Stomach (tissue), 9 donors: ENCODE data around the gene MOB3C. TPM values are rescaled to one million over a fixed set of nuclear protein-coding genes. Genes with fewer than 3 reads are reported as not detected.

ENCODE experiments used
- DNase-seq, 2 donors: peaks; one replicate each; pipeline versions ENCODE4 v3.0.0 to v3.0.0-alpha.2; 2013 to 2019
- H3K27ac ChIP-seq, 5 donors: fragments of 200-600 bp in 4 of 5; sonication (generic) in 4 of 5; one replicate each; pipeline ENCODE4 v1.5.1; 2013 to 2019; ENCODE audit warnings: mild to moderate bottlenecking in 1 of 5, moderate library complexity in 1 of 5
- H3K27me3 ChIP-seq, 3 donors: fragments of 200-600 bp; sonication (generic); one replicate each; pipeline ENCODE4 v1.5.1; 2017 to 2019; ENCODE audit warnings: mixed run types in 1 of 3
- H3K36me3 ChIP-seq, 4 donors: fragments of 200-600 bp; sonication (generic); 1 replicate in 3 of 4; 2 replicates in 1 of 4; pipeline ENCODE4 v1.5.1; 2016 to 2019
- H3K4me1 ChIP-seq, 4 donors: fragments of 200-600 bp; sonication (generic); one replicate each; pipeline ENCODE4 v1.5.1; 2016 to 2019
- H3K4me3 ChIP-seq, 4 donors: fragments of 200-600 bp; sonication (generic) in 3 of 4; one replicate each; pipeline ENCODE4 v1.5.1; 2016 to 2019; ENCODE audit warnings: mild to moderate bottlenecking in 1 of 4
- H3K9me3 ChIP-seq, 4 donors: fragments of 200-600 bp; sonication (generic); one replicate each; pipeline ENCODE4 v1.5.1; 2016 to 2019
- EP300 ChIP-seq: sonication (generic); formaldehyde crosslinking; IDR thresholded peaks from one replicate; pipeline ENCODE4 v1.6.1; 2017; ENCODE audit warnings: antibody characterized with exemption
- POLR2A ChIP-seq, 4 donors: fragments of 450-650 bp; IDR thresholded peaks; one replicate each; pipeline ENCODE4 v1.6.1; 2016; ENCODE audit warnings: antibody characterized with exemption in 4 of 4, control low read depth in 2 of 4, mild to moderate bottlenecking in 1 of 4, moderate library complexity in 1 of 4
- POLR2AphosphoS5 ChIP-seq, 3 donors: sonication (generic); formaldehyde crosslinking; IDR thresholded peaks; one replicate each; pipeline ENCODE4 v1.6.1; 2016; ENCODE audit warnings: antibody characterized with exemption in 3 of 3
- WGBS, 5 donors: extraction: QIAGEN DNeasy Blood & Tissue Kit in 3 of 5; methylation state at CpG; one replicate each; pipeline versions ENCODE4 v1.1.5 to v1.1.7; 2013 to 2018; 5-methylcytosine and 5-hydroxymethylcytosine counted together
- intact Hi-C: fragments of 100-400 bp; cut with DNase I; formaldehyde crosslinking; loops from one replicate; pipeline ENCODE4 v1.15.1; 2023; ENCODE audit warnings: low total_unique reads
- polyA plus RNA-seq, 3 donors: library from polyadenylated mRNA; stranded (reverse); fragments of 200-250 nt; gene quantifications; one replicate each; pipeline ENCODE4 v1.2.3, GENCODE V29; 2013
- total RNA-seq, 5 donors: library from RNA; depleted of rRNA; stranded (reverse); fragments of >200 nt; gene quantifications; one replicate each; pipeline versions ENCODE4 v1.1.0 to v1.2.3, GENCODE V29; 2014 to 2016
- TF ChIP-seq, protein P1 (sequence below), 7 experiments: fragments of 450-650 bp in 4 of 7; fragments of 200-600 bp in 3 of 7; sonication (generic) in 3 of 7; IDR thresholded peaks; one replicate each; pipeline ENCODE4 v1.5.1; 2016 to 2019; ENCODE audit warnings: antibody characterized with exemption in 7 of 7, control low read depth in 2 of 7, mild to moderate bottlenecking in 1 of 7
- donor health status: healthy with polysubstance abuse.
- donor health status: Bipolar disorder and iron deficiency.
- donor health status: healthy.

MOB3C gene
- total and polyA plus RNA-seq, 8 donors: 8.4 to 27.2 (median 11.8) TPM

DNA sequence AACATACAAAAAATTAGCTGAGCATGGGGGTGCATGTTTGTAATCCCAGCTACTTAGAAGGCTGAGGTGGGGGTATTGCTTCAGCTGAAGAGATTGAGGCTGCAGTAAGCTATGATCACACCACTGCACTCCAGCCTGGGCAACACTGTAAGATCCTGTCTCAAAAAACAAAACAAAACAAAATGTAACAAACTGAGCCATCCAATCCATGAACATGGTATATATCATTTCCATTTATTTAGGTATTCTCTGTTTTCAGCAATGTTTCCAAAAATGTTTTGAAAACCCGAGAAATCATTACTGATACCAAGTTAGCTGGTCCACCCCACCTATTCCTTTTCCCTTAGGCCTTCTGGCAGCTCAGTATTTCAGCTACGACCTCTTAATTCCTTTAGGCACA is 33.2 kb upstream of the MOB3C start:
- H3K36me3 ChIP-seq: peaks cover 10 to 82% (median 70%) of the 10 kb centered on the region in 4 donors
- WGBS, 5 donors: 97 to 100% (median 100%) methylated on average over 2 of the region's 2 CpGs
- H3K4me3 ChIP-seq: no peak overlapping the region
- DNase-seq: no peak
- H3K4me1 ChIP-seq: peaks cover 0 to 6% (median 0%) of the 10 kb centered on the region in 4 donors
- no peaks in the 10 kb centered on the region for H3K27me3 ChIP-seq
- H3K27ac ChIP-seq: no peak overlapping the region
- TF ChIP-seq, protein P1, sequence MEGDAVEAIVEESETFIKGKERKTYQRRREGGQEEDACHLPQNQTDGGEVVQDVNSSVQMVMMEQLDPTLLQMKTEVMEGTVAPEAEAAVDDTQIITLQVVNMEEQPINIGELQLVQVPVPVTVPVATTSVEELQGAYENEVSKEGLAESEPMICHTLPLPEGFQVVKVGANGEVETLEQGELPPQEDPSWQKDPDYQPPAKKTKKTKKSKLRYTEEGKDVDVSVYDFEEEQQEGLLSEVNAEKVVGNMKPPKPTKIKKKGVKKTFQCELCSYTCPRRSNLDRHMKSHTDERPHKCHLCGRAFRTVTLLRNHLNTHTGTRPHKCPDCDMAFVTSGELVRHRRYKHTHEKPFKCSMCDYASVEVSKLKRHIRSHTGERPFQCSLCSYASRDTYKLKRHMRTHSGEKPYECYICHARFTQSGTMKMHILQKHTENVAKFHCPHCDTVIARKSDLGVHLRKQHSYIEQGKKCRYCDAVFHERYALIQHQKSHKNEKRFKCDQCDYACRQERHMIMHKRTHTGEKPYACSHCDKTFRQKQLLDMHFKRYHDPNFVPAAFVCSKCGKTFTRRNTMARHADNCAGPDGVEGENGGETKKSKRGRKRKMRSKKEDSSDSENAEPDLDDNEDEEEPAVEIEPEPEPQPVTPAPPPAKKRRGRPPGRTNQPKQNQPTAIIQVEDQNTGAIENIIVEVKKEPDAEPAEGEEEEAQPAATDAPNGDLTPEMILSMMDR (IDR thresholded peaks at IDR 0.05): no peak
- TF ChIP-seq EP300: no peak
- no peak for TF ChIP-seq POLR2A (IDR thresholded peaks at IDR 0.05)
- TF ChIP-seq POLR2AphosphoS5 (IDR thresholded peaks at IDR 0.05): no peak
- H3K9me3 ChIP-seq: peaks cover 0 to 9% (median 2%) of the 10 kb centered on the region in 4 donors
- intact Hi-C loops: no loop called here

DNA sequence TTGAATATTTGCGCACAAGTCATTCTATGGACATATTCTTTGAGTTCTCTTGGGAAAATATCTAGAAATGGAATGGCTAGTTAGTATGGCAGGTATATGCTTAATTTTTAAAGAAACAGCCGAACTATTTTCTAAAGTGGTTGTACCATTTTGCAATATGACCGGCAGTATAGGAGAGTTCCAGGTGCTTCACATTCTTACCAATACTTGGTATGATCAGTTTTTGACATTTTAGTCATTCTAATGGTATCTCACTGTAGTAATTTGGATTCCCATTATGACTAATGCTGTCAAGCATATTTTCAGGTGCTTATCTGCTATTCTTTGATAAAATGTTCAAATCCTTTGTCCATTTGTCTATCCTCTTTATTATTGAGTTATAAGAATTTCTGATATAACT is 31.0 kb upstream of the MOB3C start:
- Histone ChIP-seq H3K9me3 (peaks cover 0 to 9% (median 2%) of the 10 kb centered on the region in 4 donors), H3K4me3 (no peak overlapping the region), H3K27me3 (no peaks in the 10 kb centered on the region), H3K4me1 (peaks cover 4 to 16% (median 12%) of the 10 kb centered on the region in 4 donors), H3K27ac (no peak overlapping the region), H3K36me3 (peaks cover 7 to 64% (median 59%) of the 10 kb centered on the region in 4 donors)
- DNase-seq: no peak
- intact Hi-C loops: no loop called here
- 95 to 98% (median 96%) methylated on average over 3 of the region's 3 CpGs for WGBS, 5 donors
- TF ChIP-seq POLR2A (IDR thresholded peaks at IDR 0.05): no peak
- no peak for TF ChIP-seq POLR2AphosphoS5 (IDR thresholded peaks at IDR 0.05)
- TF ChIP-seq, protein P1 (IDR thresholded peaks at IDR 0.05): no peak
- TF ChIP-seq EP300: no peak

DNA sequence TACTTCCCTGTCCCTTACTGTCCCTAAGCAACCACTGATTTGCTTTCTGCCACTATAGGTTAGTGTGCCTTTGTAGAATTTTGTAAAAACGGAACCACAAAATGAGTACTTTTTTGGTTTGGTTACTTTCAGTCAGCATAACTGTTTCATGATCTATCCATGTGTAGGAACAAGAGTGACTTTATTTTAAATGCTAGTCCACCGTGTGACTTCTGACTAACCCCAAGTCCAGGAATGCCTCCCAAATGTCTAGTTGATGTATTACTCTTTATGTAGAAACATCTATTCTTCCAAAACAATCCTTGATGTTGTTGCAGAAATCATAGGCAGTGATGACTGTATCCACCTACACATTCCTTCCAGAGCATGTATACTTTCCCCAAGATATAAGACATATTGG is 30.2 kb upstream of the MOB3C start:
- 81 to 97% (median 87%) methylated on average over 2 of the region's 2 CpGs for WGBS, 5 donors
- H3K27ac ChIP-seq: no peak overlapping the region
- H3K36me3 ChIP-seq: peaks cover 7 to 64% (median 59%) of the 10 kb centered on the region in 4 donors
- peaks cover 0 to 9% (median 2%) of the 10 kb centered on the region in 4 donors for H3K9me3 ChIP-seq
- H3K27me3 ChIP-seq: no peaks in the 10 kb centered on the region
- H3K4me3 ChIP-seq: no peak overlapping the region
- intact Hi-C loops: no loop called here
- H3K4me1 ChIP-seq: peaks cover 4 to 23% (median 16%) of the 10 kb centered on the region in 4 donors
- TF ChIP-seq, protein P1 (IDR thresholded peaks at IDR 0.05): no peak
- TF ChIP-seq EP300 (no peak), POLR2A (IDR thresholded peaks at IDR 0.05) (no peak), POLR2AphosphoS5 (IDR thresholded peaks at IDR 0.05) (no peak)
- no peak for DNase-seq

DNA sequence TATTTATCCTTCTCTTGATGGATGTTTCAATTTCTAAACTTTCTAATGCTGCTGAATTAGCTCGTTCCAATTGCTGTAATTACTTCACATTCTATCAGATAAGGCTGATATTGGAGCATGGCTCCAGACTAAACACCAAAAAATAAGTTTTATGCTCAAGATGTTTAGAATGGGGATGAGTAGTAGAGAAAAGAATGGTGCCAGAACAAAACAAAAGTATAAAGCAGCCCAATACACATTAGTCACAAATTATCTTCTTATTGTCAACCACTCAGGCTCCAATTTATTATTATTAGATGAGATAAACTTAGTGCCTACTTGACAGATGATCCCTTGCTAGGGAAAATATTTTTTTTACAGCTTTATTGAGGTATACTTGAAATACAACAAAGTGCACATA is 29.7 kb upstream of the MOB3C start:
- intact Hi-C loops: no loop called here
- Histone ChIP-seq H3K36me3 (peaks cover 7 to 67% (median 62%) of the 10 kb centered on the region in 4 donors), H3K4me1 (peaks cover 4 to 26% (median 17%) of the 10 kb centered on the region in 4 donors), H3K4me3 (no peak overlapping the region), H3K9me3 (peaks cover 0 to 9% (median 2%) of the 10 kb centered on the region in 4 donors), H3K27me3 (no peaks in the 10 kb centered on the region), H3K27ac (no peak overlapping the region)
- DNase-seq: no peak
- no peak for TF ChIP-seq POLR2AphosphoS5 (IDR thresholded peaks at IDR 0.05)
- TF ChIP-seq POLR2A (IDR thresholded peaks at IDR 0.05): no peak
- TF ChIP-seq, protein P1 (IDR thresholded peaks at IDR 0.05): no peak
- no peak for TF ChIP-seq EP300
- WGBS, 5 donors: 68 to 83% (median 82%) methylated on average over 1 of the region's 1 CpG
